ENCODE data around the gene BRINP3. TPM values are rescaled to one million over a fixed set of nuclear protein-coding genes. Genes with fewer than 3 reads are reported as not detected.

The BRINP3 gene
- total RNA-seq, 1 experiment from 2014 or later = 0.28 TPM

DNA sequence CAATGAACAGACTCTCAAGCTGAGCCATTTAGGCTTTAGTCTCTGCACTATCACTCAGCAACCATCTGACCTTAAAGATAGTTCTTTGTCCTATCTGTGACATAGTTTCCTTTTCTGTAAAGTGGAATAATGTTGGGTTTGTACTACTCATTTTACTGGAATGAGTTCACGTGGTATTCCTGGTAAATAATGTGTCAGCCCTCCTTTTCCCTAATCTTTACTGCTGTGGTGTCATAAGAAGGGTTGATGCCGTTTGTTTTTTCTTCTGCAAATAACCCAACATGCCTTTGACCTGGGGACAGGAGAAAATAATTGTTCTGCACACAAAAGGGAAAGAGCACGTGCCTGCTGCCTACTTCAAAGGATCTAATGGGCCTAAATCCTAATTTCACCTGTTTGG lies 297.8 kb downstream of the BRINP3 start:
- no peaks in the 10 kb centered on the region for H3K4me1 Mint-ChIP-seq
- no peak overlapping the region for H3K4me3 Mint-ChIP-seq
- no peak overlapping the region for H3K27ac Mint-ChIP-seq
- no peaks in the 10 kb centered on the region for H3K36me3 Mint-ChIP-seq
- POLR2A ChIA-PET = no interaction called here
- no peak for DNase-seq (ENCODE audit: low spot score)
- TF ChIP-seq RELA (CRISPR knock-in tag; IDR thresholded peaks at IDR 0.05; ENCODE audit: borderline replicate concordance) (no peak), FOXK1 (CRISPR knock-in tag; IDR thresholded peaks at IDR 0.05) (no peak), NR1H2 (CRISPR knock-in tag; IDR thresholded peaks at IDR 0.05) (no peak)
- TF ChIP-seq, protein P1, sequence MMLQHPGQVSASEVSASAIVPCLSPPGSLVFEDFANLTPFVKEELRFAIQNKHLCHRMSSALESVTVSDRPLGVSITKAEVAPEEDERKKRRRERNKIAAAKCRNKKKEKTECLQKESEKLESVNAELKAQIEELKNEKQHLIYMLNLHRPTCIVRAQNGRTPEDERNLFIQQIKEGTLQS (CRISPR knock-in tag; conservative IDR thresholded peaks at IDR 0.05) = no peak
- TF ChIP-seq, protein P2, sequence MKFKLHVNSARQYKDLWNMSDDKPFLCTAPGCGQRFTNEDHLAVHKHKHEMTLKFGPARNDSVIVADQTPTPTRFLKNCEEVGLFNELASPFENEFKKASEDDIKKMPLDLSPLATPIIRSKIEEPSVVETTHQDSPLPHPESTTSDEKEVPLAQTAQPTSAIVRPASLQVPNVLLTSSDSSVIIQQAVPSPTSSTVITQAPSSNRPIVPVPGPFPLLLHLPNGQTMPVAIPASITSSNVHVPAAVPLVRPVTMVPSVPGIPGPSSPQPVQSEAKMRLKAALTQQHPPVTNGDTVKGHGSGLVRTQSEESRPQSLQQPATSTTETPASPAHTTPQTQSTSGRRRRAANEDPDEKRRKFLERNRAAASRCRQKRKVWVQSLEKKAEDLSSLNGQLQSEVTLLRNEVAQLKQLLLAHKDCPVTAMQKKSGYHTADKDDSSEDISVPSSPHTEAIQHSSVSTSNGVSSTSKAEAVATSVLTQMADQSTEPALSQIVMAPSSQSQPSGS (CRISPR knock-in tag; IDR thresholded peaks at IDR 0.05; ENCODE audit: borderline replicate concordance, low read depth) = no peak
- TF ChIP-seq, protein P3, sequence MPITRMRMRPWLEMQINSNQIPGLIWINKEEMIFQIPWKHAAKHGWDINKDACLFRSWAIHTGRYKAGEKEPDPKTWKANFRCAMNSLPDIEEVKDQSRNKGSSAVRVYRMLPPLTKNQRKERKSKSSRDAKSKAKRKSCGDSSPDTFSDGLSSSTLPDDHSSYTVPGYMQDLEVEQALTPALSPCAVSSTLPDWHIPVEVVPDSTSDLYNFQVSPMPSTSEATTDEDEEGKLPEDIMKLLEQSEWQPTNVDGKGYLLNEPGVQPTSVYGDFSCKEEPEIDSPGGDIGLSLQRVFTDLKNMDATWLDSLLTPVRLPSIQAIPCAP (CRISPR knock-in tag; IDR thresholded peaks at IDR 0.05) = no peak
- TF ChIP-seq, protein P4, sequence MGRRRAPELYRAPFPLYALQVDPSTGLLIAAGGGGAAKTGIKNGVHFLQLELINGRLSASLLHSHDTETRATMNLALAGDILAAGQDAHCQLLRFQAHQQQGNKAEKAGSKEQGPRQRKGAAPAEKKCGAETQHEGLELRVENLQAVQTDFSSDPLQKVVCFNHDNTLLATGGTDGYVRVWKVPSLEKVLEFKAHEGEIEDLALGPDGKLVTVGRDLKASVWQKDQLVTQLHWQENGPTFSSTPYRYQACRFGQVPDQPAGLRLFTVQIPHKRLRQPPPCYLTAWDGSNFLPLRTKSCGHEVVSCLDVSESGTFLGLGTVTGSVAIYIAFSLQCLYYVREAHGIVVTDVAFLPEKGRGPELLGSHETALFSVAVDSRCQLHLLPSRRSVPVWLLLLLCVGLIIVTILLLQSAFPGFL (CRISPR knock-in tag; IDR thresholded peaks at IDR 0.05; ENCODE audit: borderline replicate concordance) = no peak
- ATAC-seq = no peak
- CTCF ChIA-PET = no interaction called here
- no peaks in the 10 kb centered on the region for H3K9me3 Mint-ChIP-seq
- H3K27me3 Mint-ChIP-seq (ENCODE audit: low read depth) = no peaks in the 10 kb centered on the region

DNA sequence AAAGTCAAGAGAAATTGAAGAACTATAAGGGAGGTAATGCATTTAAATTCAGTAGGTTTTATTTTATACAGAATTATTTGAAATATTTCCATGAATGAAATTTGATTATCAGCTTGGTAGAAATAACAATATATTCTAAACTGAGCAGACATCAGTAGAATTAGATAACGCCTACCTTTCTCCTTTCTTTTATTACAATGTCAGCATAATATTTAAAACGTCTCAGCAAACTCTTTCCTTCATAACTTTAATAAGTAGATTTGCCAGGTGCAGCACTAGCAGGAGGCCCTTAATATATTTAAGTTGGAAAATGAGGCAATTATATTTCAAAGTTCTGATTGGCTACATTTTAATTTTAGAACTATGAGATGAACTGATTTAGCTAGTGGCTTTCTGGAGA lies 298.8 kb downstream of the BRINP3 start:
- no peak overlapping the region for H3K27ac Mint-ChIP-seq
- no peak overlapping the region for H3K4me3 Mint-ChIP-seq
- POLR2A ChIA-PET = no interaction called here
- CTCF ChIA-PET = no interaction called here
- no peaks in the 10 kb centered on the region for H3K4me1 Mint-ChIP-seq
- DNase-seq (ENCODE audit: low spot score) (no peak), ATAC-seq (no peak)
- no peak for TF ChIP-seq NFYB (CRISPR knock-in tag; conservative IDR thresholded peaks at IDR 0.05; ENCODE audit: low read depth)
- TF ChIP-seq, protein P5, sequence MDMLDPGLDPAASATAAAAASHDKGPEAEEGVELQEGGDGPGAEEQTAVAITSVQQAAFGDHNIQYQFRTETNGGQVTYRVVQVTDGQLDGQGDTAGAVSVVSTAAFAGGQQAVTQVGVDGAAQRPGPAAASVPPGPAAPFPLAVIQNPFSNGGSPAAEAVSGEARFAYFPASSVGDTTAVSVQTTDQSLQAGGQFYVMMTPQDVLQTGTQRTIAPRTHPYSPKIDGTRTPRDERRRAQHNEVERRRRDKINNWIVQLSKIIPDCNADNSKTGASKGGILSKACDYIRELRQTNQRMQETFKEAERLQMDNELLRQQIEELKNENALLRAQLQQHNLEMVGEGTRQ (CRISPR knock-in tag; IDR thresholded peaks at IDR 0.05) = no peak
- no peak for TF ChIP-seq ZNF138 (CRISPR knock-in tag; conservative IDR thresholded peaks at IDR 0.05)
- no peak for TF ChIP-seq NR1H2 (CRISPR knock-in tag; IDR thresholded peaks at IDR 0.05)
- TF ChIP-seq SOX15 (CRISPR knock-in tag; IDR thresholded peaks at IDR 0.05) = no peak
- no peak for TF ChIP-seq IRF2 (CRISPR knock-in tag; IDR thresholded peaks at IDR 0.05; ENCODE audit: borderline replicate concordance, low read depth)
- TF ChIP-seq, protein P6, sequence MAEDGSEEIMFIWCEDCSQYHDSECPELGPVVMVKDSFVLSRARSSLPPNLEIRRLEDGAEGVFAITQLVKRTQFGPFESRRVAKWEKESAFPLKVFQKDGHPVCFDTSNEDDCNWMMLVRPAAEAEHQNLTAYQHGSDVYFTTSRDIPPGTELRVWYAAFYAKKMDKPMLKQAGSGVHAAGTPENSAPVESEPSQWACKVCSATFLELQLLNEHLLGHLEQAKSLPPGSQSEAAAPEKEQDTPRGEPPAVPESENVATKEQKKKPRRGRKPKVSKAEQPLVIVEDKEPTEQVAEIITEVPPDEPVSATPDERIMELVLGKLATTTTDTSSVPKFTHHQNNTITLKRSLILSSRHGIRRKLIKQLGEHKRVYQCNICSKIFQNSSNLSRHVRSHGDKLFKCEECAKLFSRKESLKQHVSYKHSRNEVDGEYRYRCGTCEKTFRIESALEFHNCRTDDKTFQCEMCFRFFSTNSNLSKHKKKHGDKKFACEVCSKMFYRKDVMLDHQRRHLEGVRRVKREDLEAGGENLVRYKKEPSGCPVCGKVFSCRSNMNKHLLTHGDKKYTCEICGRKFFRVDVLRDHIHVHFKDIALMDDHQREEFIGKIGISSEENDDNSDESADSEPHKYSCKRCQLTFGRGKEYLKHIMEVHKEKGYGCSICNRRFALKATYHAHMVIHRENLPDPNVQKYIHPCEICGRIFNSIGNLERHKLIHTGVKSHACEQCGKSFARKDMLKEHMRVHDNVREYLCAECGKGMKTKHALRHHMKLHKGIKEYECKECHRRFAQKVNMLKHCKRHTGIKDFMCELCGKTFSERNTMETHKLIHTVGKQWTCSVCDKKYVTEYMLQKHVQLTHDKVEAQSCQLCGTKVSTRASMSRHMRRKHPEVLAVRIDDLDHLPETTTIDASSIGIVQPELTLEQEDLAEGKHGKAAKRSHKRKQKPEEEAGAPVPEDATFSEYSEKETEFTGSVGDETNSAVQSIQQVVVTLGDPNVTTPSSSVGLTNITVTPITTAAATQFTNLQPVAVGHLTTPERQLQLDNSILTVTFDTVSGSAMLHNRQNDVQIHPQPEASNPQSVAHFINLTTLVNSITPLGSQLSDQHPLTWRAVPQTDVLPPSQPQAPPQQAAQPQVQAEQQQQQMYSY (CRISPR knock-in tag; IDR thresholded peaks at IDR 0.05) = no peak
- no peak for TF ChIP-seq GTF2I (CRISPR knock-in tag; conservative IDR thresholded peaks at IDR 0.05)
- TF ChIP-seq, protein P7, sequence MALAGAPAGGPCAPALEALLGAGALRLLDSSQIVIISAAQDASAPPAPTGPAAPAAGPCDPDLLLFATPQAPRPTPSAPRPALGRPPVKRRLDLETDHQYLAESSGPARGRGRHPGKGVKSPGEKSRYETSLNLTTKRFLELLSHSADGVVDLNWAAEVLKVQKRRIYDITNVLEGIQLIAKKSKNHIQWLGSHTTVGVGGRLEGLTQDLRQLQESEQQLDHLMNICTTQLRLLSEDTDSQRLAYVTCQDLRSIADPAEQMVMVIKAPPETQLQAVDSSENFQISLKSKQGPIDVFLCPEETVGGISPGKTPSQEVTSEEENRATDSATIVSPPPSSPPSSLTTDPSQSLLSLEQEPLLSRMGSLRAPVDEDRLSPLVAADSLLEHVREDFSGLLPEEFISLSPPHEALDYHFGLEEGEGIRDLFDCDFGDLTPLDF (CRISPR knock-in tag; IDR thresholded peaks at IDR 0.05) = no peak
- TF ChIP-seq NR3C1 (CRISPR knock-in tag; conservative IDR thresholded peaks at IDR 0.05; ENCODE audit: low read depth) = no peak
- TF ChIP-seq, protein P8, sequence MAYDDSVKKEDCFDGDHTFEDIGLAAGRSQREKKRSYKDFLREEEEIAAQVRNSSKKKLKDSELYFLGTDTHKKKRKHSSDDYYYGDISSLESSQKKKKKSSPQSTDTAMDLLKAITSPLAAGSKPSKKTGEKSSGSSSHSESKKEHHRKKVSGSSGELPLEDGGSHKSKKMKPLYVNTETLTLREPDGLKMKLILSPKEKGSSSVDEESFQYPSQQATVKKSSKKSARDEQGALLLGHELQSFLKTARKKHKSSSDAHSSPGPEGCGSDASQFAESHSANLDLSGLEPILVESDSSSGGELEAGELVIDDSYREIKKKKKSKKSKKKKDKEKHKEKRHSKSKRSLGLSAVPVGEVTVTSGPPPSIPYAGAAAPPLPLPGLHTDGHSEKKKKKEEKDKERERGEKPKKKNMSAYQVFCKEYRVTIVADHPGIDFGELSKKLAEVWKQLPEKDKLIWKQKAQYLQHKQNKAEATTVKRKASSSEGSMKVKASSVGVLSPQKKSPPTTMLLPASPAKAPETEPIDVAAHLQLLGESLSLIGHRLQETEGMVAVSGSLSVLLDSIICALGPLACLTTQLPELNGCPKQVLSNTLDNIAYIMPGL (CRISPR knock-in tag; IDR thresholded peaks at IDR 0.05) = no peak
- TF ChIP-seq SMAD3 (CRISPR knock-in tag; IDR thresholded peaks at IDR 0.05; ENCODE audit: borderline replicate concordance) = no peak
- TF ChIP-seq GABPB1 (CRISPR knock-in tag; IDR thresholded peaks at IDR 0.05) = no peak
- no peak for TF ChIP-seq ZNF423 (CRISPR knock-in tag; IDR thresholded peaks at IDR 0.05)
- no peaks in the 10 kb centered on the region for H3K9me3 Mint-ChIP-seq
- H3K27me3 Mint-ChIP-seq (ENCODE audit: low read depth) = no peaks in the 10 kb centered on the region
- H3K36me3 Mint-ChIP-seq = no peaks in the 10 kb centered on the region

All from WTC11 (cell line).